ENCODE data around the gene GJA1.
"Not testable (repeated sequence)": the region's sequence is repeated elsewhere in the genome, so short reads cannot be mapped to it uniquely, and the experiment has no call there.

The GJA1 gene

GRCh38 chr6:121435444-121436069 is at the start of gene GJA1:
GJA1 (plus strand) TSS chr6:121435646; CDS start chr6:121446848, 11,202 bp downstream.
- no peak for DNase-seq (ENCODE audit: low read depth)

- not testable (repeated sequence) for DNase-seq (ENCODE audit: low read depth)
Observed at GRCh38 chr6:121386551-121386950, 48.9 kb upstream of the GJA1 start.

DNA sequence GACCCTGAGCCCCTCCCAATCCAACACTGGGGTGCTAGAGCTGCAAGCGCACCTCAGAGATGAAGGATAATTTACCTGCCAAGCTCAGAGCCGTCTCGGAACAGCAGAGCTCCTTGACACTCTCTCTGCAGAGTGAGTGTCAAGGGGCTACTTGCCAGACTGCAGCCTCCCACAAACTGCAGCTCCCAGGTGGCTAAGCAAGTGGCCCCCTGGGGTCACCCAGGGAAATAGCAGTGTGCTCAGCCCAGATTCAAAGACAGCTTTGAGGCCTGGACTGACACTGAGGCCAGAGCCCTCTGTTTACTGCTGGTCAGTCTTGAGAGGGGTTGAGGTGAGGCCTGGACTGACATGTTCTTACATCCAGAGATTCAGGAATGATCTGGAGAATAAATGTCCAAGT is 46.0 kb upstream of the GJA1 start:
- no peak for DNase-seq (ENCODE audit: low read depth)

GRCh38 chr6:121393731-121394505 is 41.5 kb upstream of the GJA1 start:
- no peak for DNase-seq (ENCODE audit: low read depth)

GRCh38 chr6:121395736-121396135 is 39.7 kb upstream of the GJA1 start:
- no peak for DNase-seq (ENCODE audit: low read depth)

GRCh38 chr6:121397188-121397587 is 38.3 kb upstream of the GJA1 start:
- not testable (repeated sequence) for DNase-seq (ENCODE audit: low read depth)

- DNase-seq (ENCODE audit: low read depth) = no peak
Observed at GRCh38 chr6:121398127-121398526, 37.3 kb upstream of the GJA1 start.

- no peak for DNase-seq (ENCODE audit: low read depth)
Observed at GRCh38 chr6:121399966-121400365, 35.5 kb upstream of the GJA1 start.

- DNase-seq (ENCODE audit: low read depth) = no peak
Observed at GRCh38 chr6:121403964-121404363, 31.5 kb upstream of the GJA1 start.

GRCh38 chr6:121405306-121405705 is 30.1 kb upstream of the GJA1 start:
- DNase-seq (ENCODE audit: low read depth) = no peak

DNA sequence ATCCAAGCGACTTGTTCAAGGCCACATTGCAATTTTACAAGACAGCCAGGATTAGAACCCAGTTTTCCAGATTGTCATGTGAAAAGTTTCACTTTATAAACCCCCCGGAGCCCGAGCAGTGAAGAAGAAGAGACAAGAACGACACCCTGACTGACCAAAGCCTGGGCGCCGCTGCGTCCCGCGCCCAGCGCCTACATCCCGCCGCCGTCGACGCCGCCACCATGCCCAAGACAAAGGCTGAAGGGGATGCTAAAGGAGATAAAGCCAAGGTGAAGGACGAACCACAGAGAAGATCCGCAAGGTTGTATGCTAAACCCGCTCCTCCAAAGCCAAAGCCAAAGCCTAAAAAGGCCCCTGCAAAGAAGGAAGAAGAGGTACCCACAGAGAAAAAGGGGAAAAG is 27.1 kb upstream of the GJA1 start:
- no peak for DNase-seq (ENCODE audit: low read depth)

DNA sequence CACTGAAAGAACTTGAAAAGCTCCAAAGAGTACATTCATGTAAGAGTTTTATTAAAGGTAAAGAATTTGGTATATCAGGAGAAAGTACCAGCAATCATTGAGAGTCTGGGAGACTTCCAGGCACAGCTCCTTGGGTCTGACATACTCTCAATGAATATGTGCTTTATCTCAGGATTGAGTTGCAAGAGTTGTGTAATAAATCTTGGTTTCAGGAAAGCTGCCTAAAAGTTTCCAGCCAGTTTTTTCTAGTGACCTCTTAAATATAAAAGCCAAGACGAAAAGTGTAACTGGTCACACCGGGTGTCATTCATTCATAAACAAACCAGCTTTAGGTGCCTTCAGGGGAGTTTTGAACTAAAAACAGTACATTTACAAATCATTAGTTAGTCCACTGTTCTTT is 21.6 kb upstream of the GJA1 start:
- DNase-seq (ENCODE audit: low read depth) = no peak

- DNase-seq (ENCODE audit: low read depth) = no peak
Observed at GRCh38 chr6:121418346-121418745, 17.1 kb upstream of the GJA1 start.

GRCh38 chr6:121426686-121427085 is 8.8 kb upstream of the GJA1 start:
- no peak for DNase-seq (ENCODE audit: low read depth)

- DNase-seq (ENCODE audit: low read depth) = no peak
Observed at GRCh38 chr6:121428872-121429756, 6.3 kb upstream of the GJA1 start.

DNA sequence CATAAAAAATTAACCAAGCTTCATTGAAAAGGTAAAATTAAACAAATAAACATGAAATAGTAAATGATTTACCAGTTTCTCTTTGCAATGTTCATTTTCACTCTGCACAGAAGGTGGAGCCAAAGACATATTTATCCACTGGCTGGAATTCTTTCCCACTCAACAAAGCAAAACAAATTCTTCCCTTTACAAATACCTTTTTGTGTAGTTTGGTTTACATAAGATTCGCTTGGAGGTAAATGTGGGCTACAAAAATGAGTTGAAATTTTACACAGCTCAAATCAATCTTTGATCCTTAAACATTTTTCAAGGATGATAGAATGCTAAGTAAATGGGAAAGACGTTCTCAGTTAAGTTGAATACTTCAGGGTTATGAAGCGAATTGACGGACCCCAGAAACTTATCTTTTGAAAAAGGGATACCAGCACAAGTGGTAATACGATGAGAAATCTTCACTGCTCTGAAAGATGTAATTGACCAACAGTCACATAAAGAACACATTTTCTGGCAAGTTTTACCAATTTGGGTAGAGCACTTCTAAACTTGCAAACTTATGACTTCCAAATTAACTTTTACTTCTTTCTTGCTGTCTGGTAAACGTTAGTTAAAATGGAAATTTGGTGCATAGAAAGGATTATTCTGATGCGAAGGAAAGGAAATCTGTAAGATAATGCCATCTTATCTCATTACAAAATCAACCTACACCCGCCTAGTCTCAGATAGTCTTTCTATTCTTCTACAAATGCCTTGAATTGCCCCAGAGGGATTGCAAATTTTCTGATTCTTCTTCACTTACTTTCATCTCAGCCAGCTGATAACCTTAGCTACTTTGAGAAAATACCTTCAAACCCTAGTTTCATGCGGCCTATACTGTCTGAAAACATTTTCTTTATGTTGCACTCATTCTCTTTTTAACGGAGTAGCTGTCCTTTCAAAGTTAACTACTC is 4.7 kb upstream of the GJA1 start:
- DNase-seq (ENCODE audit: low read depth) = no peak

- not testable (repeated sequence) for DNase-seq (ENCODE audit: low read depth)
Observed at GRCh38 chr6:121431776-121432175, 3.7 kb upstream of the GJA1 start.

GRCh38 chr6:121434037-121434770 is 1.2 kb upstream of the GJA1 start:
- DNase-seq (ENCODE audit: low read depth) = no peak

GRCh38 chr6:121436274-121436857 is 920 bp downstream of the GJA1 start:
- no peak for DNase-seq (ENCODE audit: low read depth)

All from stimulated activated CD4-positive, alpha-beta T cell treated with anti-CD3 and anti-CD28 coated beads, Interleukin-2, amount 100 ng/mL, for 4 hours (primary cell).